ENCODE measurements around the gene SAMD10. TPM values are rescaled to one million over a fixed set of nuclear protein-coding genes. Genes with fewer than 3 reads are reported as not detected.

Gene SAMD10
- total RNA-seq, 1 experiment from 2014 or later: 5.7 TPM

DNA sequence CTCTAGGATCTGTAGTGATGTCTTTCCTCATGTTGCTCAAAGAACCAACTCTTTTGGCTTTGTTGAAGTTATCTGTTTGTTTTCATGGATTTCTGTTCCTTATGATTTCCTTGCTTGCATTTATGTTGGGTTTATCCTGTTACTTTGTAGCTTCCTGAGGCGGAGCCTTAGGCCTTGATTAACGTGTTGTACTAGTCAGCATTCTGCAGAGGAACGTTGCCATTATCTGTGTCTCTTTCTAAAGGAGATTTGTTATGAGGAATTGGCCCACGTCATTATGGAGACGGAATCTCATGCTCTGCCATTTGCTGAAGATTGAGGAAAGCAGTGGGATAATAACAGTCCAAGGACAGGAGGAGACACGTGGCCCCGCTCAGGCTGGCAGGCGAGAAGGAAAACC lies 53.1 kb downstream of the SAMD10 start:
- no peak for DNase-seq
- H2AK5ac ChIP-seq (ENCODE audit: insufficient read length, low read length): no peak overlapping the region
- H3K79me2 ChIP-seq (ENCODE audit: insufficient read depth, low read length): no peaks in the 10 kb centered on the region
- H3K18ac ChIP-seq (ENCODE audit: insufficient read length, low read depth, low read length): no peak overlapping the region
- no peaks in the 10 kb centered on the region for H3K27me3 Mint-ChIP-seq (ENCODE audit: low read depth)
- no peak overlapping the region for H3K14ac ChIP-seq (ENCODE audit: insufficient read depth, low read length)
- H3T11ph ChIP-seq (ENCODE audit: low read length): no peak overlapping the region
- H3K36me3 Mint-ChIP-seq (ENCODE audit: insufficient read depth in 1 of 3, low read depth in 3 of 3): peaks cover 24 to 48% (median 38%) of the 10 kb centered on the region in 3 experiments; a peak in 6 of 7 replicates
- no peak for TF ChIP-seq CTCF (conservative IDR thresholded peaks at IDR 0.05)
- no peak overlapping the region for H2BK15ac ChIP-seq (ENCODE audit: low read depth, low read length)
- H4K5ac ChIP-seq (ENCODE audit: insufficient read length, low read depth, low read length): no peak overlapping the region
- no peak overlapping the region for H3K4me3 Mint-ChIP-seq
- H3K4me1 ChIP-seq (ENCODE audit: insufficient read depth, low read length): no peaks in the 10 kb centered on the region
- no peak overlapping the region for H3K56ac ChIP-seq (ENCODE audit: insufficient read length, low read depth, low read length)
- H3K23ac ChIP-seq (ENCODE audit: insufficient read length, low read depth, low read length): no peak overlapping the region
- no peaks in the 10 kb centered on the region for H3K23me2 ChIP-seq (ENCODE audit: insufficient read length, low read depth, low read length, poor library complexity, severe bottlenecking)
- no peak overlapping the region for H2BK5ac ChIP-seq (ENCODE audit: insufficient read length, low read length)
- H2BK20ac ChIP-seq (ENCODE audit: low read depth, low read length, poor library complexity, severe bottlenecking): no peak overlapping the region
- no peak overlapping the region for H4K8ac ChIP-seq (replicated peaks; ENCODE audit: insufficient read length, low read depth, low read length)
- no peak overlapping the region for H2BK120ac ChIP-seq (ENCODE audit: low read depth, low read length, poor library complexity, severe bottlenecking)
- no peaks in the 10 kb centered on the region for H4K20me1 ChIP-seq (ENCODE audit: control insufficient read depth, insufficient read depth, insufficient read length)
- no peak overlapping the region for H3K27ac Mint-ChIP-seq
- no peak overlapping the region for H3K9ac ChIP-seq (ENCODE audit: extremely low read depth, insufficient read length, low read length)
- no peak overlapping the region for H4K91ac ChIP-seq (ENCODE audit: insufficient read length, low read depth, low read length)
- no peak overlapping the region for H3K4me2 ChIP-seq (ENCODE audit: insufficient read depth, insufficient read length, low read length)
- H3K4me1 Mint-ChIP-seq: no peaks in the 10 kb centered on the region
- no peaks in the 10 kb centered on the region for H3K9me3 Mint-ChIP-seq
- no peaks in the 10 kb centered on the region for H3K9me3 ChIP-seq (ENCODE audit: control insufficient read depth, low read depth, low read length)
- H2AFZ ChIP-seq (ENCODE audit: low read length): no peak overlapping the region
- WGBS (ENCODE audit: extremely low coverage, insufficient read length, low lambda C conversion rate): no CpG with 5 or more reads among the region's 8 CpGs
- no peak overlapping the region for H2BK12ac ChIP-seq (ENCODE audit: insufficient read length, low read depth, low read length)
- H3K27ac ChIP-seq (ENCODE audit: insufficient read length, low read depth, low read length): no peak overlapping the region
- no peaks in the 10 kb centered on the region for H3K79me1 ChIP-seq (ENCODE audit: insufficient read depth, low read depth, low read length, poor library complexity, severe bottlenecking)
- no peak overlapping the region for H3K4ac ChIP-seq (ENCODE audit: low read depth, low read length)
- H3K27me3 ChIP-seq (ENCODE audit: insufficient read depth, low read length): no peaks in the 10 kb centered on the region

Data from H9 (cell line).